ENCODE data around the gene FKBP4.

FKBP4 gene

DNA sequence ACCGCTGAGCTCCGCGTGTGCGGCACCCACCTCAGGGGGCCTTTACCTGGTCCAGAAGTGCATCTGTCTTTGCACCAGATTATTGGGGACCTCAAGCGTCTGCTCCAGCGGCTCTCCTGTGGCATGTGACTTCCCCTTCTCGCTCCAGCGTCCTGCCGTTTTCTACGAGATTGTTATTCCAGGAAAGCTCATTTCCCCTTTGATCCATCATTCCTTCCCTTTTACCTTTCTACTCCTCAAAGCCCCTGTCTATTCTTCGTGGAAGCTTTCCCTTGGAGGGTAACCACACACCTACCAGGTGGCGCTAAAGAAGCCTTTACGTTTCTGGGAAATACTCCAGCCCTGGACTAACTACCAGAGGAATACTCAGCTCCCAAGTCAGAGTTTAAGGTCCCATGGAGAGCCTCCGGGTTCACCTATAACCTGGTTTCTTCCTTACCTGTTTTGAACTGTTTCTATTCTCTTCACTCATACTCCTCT is 1.5 kb downstream of the FKBP4 start:
- Histone ChIP-seq H3K27ac (ENCODE audit: insufficient read depth, low read length, poor library complexity, severe bottlenecking) (peak overlapping the region; percentile 36), H3K4me1 (ENCODE audit: control insufficient read depth, insufficient read depth, low read length, poor library complexity, severe bottlenecking) (peaks cover 18% of the 10 kb centered on the region), H3K9me3 (ENCODE audit: control insufficient read depth, low read length) (no peaks in the 10 kb centered on the region), H3K4me3 (ENCODE audit: insufficient read depth, low read depth, low read length, poor library complexity, severe bottlenecking) (peak overlapping the region; percentile 60), H3K36me3 (ENCODE audit: control insufficient read depth, insufficient read depth, low read length) (peaks cover 37% of the 10 kb centered on the region), H3K27me3 (replicated peaks; ENCODE audit: control insufficient read depth, insufficient read depth, low read length, poor library complexity, severe bottlenecking) (no peaks in the 10 kb centered on the region)
- DNase-seq: no peak

DNA sequence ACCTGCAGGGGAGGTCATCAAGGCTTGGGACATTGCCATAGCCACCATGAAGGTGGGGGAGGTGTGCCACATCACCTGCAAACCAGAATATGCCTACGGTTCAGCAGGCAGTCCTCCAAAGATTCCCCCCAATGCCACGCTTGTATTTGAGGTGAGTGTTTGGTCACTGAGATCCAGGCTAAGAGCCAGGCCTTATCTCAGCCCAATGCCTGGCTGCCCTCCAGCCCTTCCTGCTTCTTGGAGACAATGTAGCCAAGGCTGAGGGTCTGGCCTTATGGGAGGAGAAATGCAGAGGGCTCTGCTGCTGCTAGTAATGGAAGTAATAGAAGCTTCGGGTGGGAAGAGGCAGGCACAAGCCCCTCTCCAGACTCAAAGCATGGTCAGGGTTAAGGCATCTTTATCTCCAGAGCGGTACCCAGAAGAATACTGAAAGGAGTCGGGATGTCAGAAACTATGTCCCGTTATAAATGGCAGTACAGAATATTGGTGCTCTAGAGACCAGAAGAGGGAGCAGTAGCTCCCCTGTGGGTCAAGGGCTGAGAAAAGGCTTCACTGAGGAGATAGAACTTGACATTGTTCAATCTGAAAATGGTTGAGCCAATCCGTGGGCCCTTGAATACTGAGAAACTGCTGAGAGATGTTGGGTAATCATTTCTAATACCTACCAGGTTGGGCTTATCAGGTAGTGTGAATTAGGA is 3.1 kb downstream of the FKBP4 start:
- no peak for DNase-seq
- H3K36me3 ChIP-seq (ENCODE audit: control insufficient read depth, insufficient read depth, low read length): peaks cover 45% of the 10 kb centered on the region
- no peaks in the 10 kb centered on the region for H3K9me3 ChIP-seq (ENCODE audit: control insufficient read depth, low read length)
- peaks cover 18% of the 10 kb centered on the region for H3K4me1 ChIP-seq (ENCODE audit: control insufficient read depth, insufficient read depth, low read length, poor library complexity, severe bottlenecking)
- no peaks in the 10 kb centered on the region for H3K27me3 ChIP-seq (replicated peaks; ENCODE audit: control insufficient read depth, insufficient read depth, low read length, poor library complexity, severe bottlenecking)
- H3K27ac ChIP-seq (ENCODE audit: insufficient read depth, low read length, poor library complexity, severe bottlenecking): no peak overlapping the region
- H3K4me3 ChIP-seq (ENCODE audit: insufficient read depth, low read depth, low read length, poor library complexity, severe bottlenecking): no peak overlapping the region

DNA sequence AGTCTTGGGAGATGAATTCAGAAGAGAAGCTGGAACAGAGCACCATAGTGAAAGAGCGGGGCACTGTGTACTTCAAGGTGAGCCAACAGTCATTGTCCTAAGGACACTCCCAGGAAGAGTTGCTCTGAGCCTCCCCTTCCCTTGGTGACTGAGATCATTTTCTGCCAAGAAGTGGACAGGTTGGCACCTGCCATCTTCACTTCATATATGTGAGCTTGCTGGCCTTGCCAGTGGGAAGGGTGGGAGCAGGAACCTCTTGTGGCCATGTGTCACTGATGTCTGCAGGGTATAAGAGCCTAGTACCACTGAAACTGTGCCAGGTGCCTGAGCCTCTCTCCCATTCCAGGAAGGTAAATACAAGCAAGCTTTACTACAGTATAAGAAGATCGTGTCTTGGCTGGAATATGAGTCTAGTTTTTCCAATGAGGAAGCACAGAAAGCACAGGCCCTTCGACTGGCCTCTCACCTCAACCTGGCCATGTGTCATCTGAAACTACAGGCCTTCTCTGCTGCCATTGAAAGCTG is 5.3 kb downstream of the FKBP4 start:
- H3K4me3 ChIP-seq (ENCODE audit: insufficient read depth, low read depth, low read length, poor library complexity, severe bottlenecking): no peak overlapping the region
- no peaks in the 10 kb centered on the region for H3K27me3 ChIP-seq (replicated peaks; ENCODE audit: control insufficient read depth, insufficient read depth, low read length, poor library complexity, severe bottlenecking)
- no peaks in the 10 kb centered on the region for H3K9me3 ChIP-seq (ENCODE audit: control insufficient read depth, low read length)
- H3K27ac ChIP-seq (ENCODE audit: insufficient read depth, low read length, poor library complexity, severe bottlenecking): no peak overlapping the region
- DNase-seq: no peak
- H3K4me1 ChIP-seq (ENCODE audit: control insufficient read depth, insufficient read depth, low read length, poor library complexity, severe bottlenecking): peaks cover 11% of the 10 kb centered on the region
- H3K36me3 ChIP-seq (ENCODE audit: control insufficient read depth, insufficient read depth, low read length): peaks cover 64% of the 10 kb centered on the region

DNA sequence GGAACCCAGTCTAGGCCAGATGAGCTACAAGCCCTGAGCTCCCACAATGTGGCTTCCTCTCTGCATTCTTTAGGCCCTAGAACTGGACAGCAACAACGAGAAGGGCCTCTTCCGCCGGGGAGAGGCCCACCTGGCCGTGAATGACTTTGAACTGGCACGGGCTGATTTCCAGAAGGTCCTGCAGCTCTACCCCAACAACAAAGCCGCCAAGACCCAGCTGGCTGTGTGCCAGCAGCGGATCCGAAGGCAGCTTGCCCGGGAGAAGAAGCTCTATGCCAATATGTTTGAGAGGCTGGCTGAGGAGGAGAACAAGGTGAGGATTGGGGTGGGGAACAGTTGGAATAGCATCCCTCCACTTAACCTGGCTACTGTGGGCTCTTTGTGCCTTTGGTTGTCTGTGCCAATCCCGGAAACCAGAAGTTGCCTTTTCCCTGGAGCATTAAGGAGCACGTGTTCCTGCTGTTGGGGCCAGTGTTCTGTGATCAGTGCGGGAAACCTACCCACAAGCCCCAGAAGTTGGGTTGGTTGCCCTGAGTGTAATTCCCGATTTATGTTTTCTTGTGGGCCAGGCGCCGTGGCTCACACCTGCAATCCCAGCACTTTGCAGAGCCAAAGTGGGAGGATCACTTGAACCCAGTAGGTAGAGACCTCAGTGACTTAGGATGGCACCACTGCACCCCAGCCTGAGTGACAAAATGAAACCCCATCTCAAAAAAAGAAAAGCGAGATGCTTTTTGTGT is 6.4 kb downstream of the FKBP4 start:
- no peak for DNase-seq
- H3K27ac ChIP-seq (ENCODE audit: insufficient read depth, low read length, poor library complexity, severe bottlenecking): no peak overlapping the region
- H3K4me1 ChIP-seq (ENCODE audit: control insufficient read depth, insufficient read depth, low read length, poor library complexity, severe bottlenecking): peaks cover 10% of the 10 kb centered on the region
- no peaks in the 10 kb centered on the region for H3K9me3 ChIP-seq (ENCODE audit: control insufficient read depth, low read length)
- no peaks in the 10 kb centered on the region for H3K27me3 ChIP-seq (replicated peaks; ENCODE audit: control insufficient read depth, insufficient read depth, low read length, poor library complexity, severe bottlenecking)
- H3K36me3 ChIP-seq (ENCODE audit: control insufficient read depth, insufficient read depth, low read length): peaks cover 64% of the 10 kb centered on the region
- no peak overlapping the region for H3K4me3 ChIP-seq (ENCODE audit: insufficient read depth, low read depth, low read length, poor library complexity, severe bottlenecking)

DNA sequence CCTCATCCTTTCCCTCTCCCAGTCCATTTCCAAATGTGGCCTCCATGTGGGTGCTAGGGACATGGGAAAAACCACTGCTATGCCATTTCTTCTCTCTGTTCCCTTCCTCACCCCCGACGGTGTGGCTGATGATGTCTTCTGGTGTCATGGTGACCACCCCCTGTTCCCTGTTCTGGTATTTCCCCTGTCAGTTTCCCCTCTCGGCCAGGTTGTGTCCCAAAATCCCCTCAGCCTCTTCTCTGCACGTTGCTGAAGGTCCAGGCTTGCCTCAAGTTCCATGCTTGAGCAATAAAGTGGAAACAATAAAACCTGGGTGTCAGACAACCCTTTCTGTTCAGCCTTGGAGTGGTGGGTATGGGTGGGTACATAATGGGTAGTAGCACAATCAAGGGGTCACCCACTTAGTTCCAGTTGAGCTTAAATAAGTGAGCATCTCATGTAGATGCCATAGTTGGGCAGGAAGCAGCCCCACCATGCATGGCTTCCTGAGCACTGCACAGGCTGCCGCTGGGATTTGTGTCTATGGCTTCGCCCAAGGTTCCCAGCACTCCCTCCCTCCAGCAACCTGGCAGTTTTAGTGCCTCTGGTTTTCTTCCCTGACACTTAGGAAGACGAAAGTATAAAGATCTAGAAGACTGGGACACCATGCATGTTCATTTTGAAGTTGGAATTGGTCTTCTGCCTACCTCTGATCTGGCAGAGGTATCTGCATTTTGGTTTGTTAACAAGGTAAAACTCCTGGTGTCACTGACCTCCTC is 9.0 kb downstream of the FKBP4 start:
- H3K4me1 ChIP-seq (ENCODE audit: control insufficient read depth, insufficient read depth, low read length, poor library complexity, severe bottlenecking): no peaks in the 10 kb centered on the region
- no peaks in the 10 kb centered on the region for H3K27me3 ChIP-seq (replicated peaks; ENCODE audit: control insufficient read depth, insufficient read depth, low read length, poor library complexity, severe bottlenecking)
- H3K27ac ChIP-seq (ENCODE audit: insufficient read depth, low read length, poor library complexity, severe bottlenecking): no peak overlapping the region
- no peaks in the 10 kb centered on the region for H3K9me3 ChIP-seq (ENCODE audit: control insufficient read depth, low read length)
- peaks cover 51% of the 10 kb centered on the region for H3K36me3 ChIP-seq (ENCODE audit: control insufficient read depth, insufficient read depth, low read length)
- DNase-seq: no peak
- H3K4me3 ChIP-seq (ENCODE audit: insufficient read depth, low read depth, low read length, poor library complexity, severe bottlenecking): no peak overlapping the region

DNA sequence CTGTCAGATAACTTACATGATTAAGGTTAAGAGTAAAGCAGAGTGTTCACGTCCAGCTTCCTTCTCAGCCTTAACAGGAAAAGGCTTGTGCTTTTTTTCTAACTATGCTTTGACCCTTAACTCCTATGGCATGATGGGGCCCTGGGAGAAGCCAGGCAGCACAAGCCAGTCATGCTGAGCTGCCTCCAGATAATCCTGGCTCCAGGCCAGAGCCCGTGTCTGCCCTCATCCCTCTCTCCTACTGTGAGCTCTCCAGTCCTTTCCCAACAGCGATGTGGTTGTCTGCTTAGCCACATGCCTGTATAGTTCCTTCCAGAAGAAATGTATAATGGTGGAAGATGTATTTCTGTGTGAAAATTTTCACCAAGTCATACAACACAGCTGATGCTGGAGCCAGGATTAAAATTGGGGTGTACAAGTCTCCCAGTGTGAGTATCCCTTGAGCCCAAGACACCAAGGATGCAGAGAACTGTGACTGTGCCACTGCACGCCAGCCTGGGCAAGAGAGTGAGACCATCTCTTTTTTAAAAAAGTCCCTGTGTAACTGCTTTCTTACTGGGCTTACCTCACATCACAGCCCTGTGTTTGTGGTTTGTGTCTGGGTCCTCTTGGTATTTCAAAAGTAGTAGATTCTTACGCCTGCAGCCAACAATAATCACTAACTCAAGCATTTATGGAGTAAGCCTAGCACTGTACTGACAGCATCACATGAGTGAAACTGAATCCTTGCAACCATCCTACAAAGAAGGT is 9.8 kb downstream of the FKBP4 start:
- no peaks in the 10 kb centered on the region for H3K4me1 ChIP-seq (ENCODE audit: control insufficient read depth, insufficient read depth, low read length, poor library complexity, severe bottlenecking)
- no peak overlapping the region for H3K27ac ChIP-seq (ENCODE audit: insufficient read depth, low read length, poor library complexity, severe bottlenecking)
- no peaks in the 10 kb centered on the region for H3K27me3 ChIP-seq (replicated peaks; ENCODE audit: control insufficient read depth, insufficient read depth, low read length, poor library complexity, severe bottlenecking)
- H3K36me3 ChIP-seq (ENCODE audit: control insufficient read depth, insufficient read depth, low read length): peaks cover 44% of the 10 kb centered on the region
- DNase-seq: no peak
- H3K4me3 ChIP-seq (ENCODE audit: insufficient read depth, low read depth, low read length, poor library complexity, severe bottlenecking): no peak overlapping the region
- no peaks in the 10 kb centered on the region for H3K9me3 ChIP-seq (ENCODE audit: control insufficient read depth, low read length)

DNA sequence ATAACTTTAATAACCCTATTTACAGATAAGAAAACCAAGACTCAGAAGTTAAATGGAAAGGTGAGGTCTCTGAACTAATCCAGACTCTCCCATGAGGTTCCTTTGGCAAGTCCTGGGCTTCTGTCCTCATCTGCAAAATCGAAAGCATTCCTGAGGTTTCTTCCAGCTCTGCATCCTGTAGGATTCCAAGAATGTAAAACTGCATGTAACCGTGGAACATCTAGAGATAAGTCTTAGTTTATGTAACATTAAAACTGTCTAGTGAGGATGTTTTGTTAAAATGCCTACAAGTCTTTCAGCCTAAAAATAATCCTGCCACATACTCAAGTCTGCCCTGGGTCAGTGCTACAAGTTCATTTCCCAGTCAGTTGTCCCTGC is 10.4 kb downstream of the FKBP4 start:
- DNase-seq: no peak
- H3K27ac ChIP-seq (ENCODE audit: insufficient read depth, low read length, poor library complexity, severe bottlenecking): no peak overlapping the region
- H3K4me1 ChIP-seq (ENCODE audit: control insufficient read depth, insufficient read depth, low read length, poor library complexity, severe bottlenecking): no peaks in the 10 kb centered on the region
- H3K27me3 ChIP-seq (replicated peaks; ENCODE audit: control insufficient read depth, insufficient read depth, low read length, poor library complexity, severe bottlenecking): no peaks in the 10 kb centered on the region
- peaks cover 38% of the 10 kb centered on the region for H3K36me3 ChIP-seq (ENCODE audit: control insufficient read depth, insufficient read depth, low read length)
- no peaks in the 10 kb centered on the region for H3K9me3 ChIP-seq (ENCODE audit: control insufficient read depth, low read length)
- no peak overlapping the region for H3K4me3 ChIP-seq (ENCODE audit: insufficient read depth, low read depth, low read length, poor library complexity, severe bottlenecking)

DNA sequence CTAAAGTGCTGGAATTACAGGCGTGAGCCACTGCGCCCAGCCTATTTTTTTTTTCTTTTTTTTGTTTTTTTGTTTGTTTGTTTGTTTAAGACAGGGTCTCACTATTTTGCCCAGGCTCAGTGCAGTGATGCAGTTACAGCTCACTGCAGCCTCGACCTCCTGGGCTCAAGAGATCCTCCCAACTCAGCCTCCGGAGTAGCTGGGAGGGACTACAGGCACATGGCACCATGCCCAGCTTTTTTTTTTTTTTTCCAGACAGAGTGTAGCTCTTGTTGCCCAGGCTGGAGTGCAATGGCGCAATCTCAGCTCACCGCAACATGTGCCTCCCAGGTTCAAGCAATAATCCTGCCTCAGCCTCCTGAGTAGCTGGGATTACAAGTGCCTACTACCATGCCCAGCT is 11.9 kb downstream of the FKBP4 start:
- H3K27ac ChIP-seq (ENCODE audit: insufficient read depth, low read length, poor library complexity, severe bottlenecking): no peak overlapping the region
- H3K36me3 ChIP-seq (ENCODE audit: control insufficient read depth, insufficient read depth, low read length): peaks cover 22% of the 10 kb centered on the region
- H3K9me3 ChIP-seq (ENCODE audit: control insufficient read depth, low read length): no peaks in the 10 kb centered on the region
- peaks cover 2% of the 10 kb centered on the region for H3K4me1 ChIP-seq (ENCODE audit: control insufficient read depth, insufficient read depth, low read length, poor library complexity, severe bottlenecking)
- no peaks in the 10 kb centered on the region for H3K27me3 ChIP-seq (replicated peaks; ENCODE audit: control insufficient read depth, insufficient read depth, low read length, poor library complexity, severe bottlenecking)
- no peak for DNase-seq
- H3K4me3 ChIP-seq (ENCODE audit: insufficient read depth, low read depth, low read length, poor library complexity, severe bottlenecking): no peak overlapping the region

DNA sequence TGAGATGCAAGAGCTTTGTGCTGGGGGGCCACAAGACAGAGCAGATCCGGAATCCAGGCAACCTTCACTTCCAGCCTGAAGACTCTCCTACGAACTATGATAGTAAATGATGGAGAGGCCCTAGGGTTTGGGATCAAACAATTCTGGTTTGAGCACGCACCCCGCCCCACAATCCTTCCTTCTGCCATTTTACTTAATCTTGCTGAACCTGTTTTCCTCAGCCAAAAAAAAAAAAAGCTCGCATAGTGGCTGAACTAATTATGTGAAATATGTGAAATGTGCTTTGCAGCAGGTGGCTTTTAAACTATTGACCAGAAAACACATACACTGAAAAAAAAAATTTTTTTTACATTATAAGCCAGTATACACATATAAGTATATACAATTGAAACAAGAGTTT is 17.0 kb downstream of the FKBP4 start:
- peak overlapping the region; percentile 87 for H3K27ac ChIP-seq (ENCODE audit: insufficient read depth, low read length, poor library complexity, severe bottlenecking)
- no peaks in the 10 kb centered on the region for H3K36me3 ChIP-seq (ENCODE audit: control insufficient read depth, insufficient read depth, low read length)
- DNase-seq: no peak
- H3K9me3 ChIP-seq (ENCODE audit: control insufficient read depth, low read length): no peaks in the 10 kb centered on the region
- peak overlapping the region; percentile 72 for H3K4me3 ChIP-seq (ENCODE audit: insufficient read depth, low read depth, low read length, poor library complexity, severe bottlenecking)
- H3K4me1 ChIP-seq (ENCODE audit: control insufficient read depth, insufficient read depth, low read length, poor library complexity, severe bottlenecking): peaks cover 16% of the 10 kb centered on the region
- no peaks in the 10 kb centered on the region for H3K27me3 ChIP-seq (replicated peaks; ENCODE audit: control insufficient read depth, insufficient read depth, low read length, poor library complexity, severe bottlenecking)

All from effector memory CD4-positive, alpha-beta T cell (primary cell).